RPMI7951 (cell line): ENCODE results near the gene ZNF600. TPM values are rescaled to one million over a fixed set of nuclear protein-coding genes. Genes with fewer than 3 reads are reported as not detected.
A peak's percentile ranks its signal among the peaks of the same experiment; 100 is the strongest.
"Not testable (repeated sequence)": the region's sequence is repeated elsewhere in the genome, so short reads cannot be mapped to it uniquely, and the experiment has no call there.

Experiments
- DNase-seq: peaks from one replicate; pipeline ENCODE4 v3.0.0-alpha.2; 2012; ENCODE audit warnings: low read depth
- total RNA-seq: library from RNA; depleted of rRNA; stranded (reverse); fragments of >200 nt; shearing (Covaris generic); gene quantifications from 2 replicates; pipeline ENCODE4 v1.2.3, GENCODE V29; 2014; rRNA removed

Gene ZNF600
- total RNA-seq, 1 experiment from 2014 or later: 8.3 TPM

DNA sequence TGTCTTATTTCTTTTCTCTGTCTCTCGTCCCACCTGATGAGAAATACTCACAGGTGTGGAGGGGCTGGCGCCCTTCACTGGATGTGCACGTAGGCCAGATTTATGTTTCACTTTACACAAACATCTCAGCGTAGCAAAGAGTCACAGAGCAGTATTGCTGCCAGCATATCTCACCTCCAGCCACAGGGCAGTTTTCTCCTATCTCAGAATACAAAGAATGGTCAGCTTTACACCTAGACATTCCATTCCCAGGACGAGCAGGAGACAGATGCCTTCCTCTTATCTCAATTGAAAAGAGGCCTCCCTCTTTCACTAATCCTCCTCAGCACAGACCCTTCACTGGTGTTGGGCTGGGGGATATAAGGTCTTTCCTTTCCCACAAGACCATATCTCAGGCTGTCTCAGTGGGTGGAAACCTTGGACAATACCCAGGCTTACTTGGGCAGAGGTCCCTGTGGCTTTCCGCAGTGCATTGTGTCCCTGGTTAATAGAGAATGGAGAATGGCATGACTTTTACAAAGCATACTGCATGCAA lies 44.6 kb downstream of the ZNF600 start:
- DNase-seq: no peak

DNA sequence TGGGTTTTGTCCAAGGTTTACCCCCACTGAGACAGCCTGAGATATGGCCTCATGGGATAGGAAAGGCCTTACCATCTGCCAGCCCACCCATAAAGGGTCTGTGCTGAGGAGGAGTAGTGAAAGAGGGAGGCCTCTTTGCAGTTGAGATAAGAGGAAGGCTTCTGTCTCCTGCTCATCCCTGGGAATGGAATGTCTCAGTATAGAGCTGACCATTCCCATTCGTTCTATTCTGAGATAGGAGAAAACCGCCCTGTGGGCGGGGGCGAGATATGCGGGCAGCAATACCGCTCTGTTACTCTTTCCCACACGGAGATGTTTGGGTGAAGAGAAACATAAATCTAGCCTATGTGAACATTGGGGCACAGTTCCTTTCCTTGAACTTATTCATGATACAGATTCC lies 45.2 kb downstream of the ZNF600 start:
- DNase-seq: not testable (repeated sequence)

DNA sequence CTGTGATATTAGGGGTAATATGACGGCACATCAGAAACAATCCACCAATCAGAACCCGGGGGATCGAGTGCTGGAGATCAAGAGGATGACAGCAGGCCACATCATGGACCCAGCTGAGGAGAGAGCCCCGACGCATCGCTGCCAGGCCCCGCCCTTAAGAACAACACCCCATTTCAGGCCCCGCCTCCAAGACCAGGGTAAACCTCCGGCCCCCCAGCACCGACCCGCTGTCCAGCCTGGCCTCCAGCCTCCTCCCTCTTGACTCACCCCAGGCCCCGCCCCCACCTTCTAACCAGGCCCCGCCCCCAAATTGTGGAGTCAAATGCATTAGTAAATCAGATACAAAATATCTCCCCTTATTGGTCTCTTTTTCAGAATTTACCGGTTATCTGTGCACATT lies 47.0 kb downstream of the ZNF600 start:
- no peak for DNase-seq

- peak; percentile 88 for DNase-seq
These were observed 50.9 kb downstream of the ZNF600 start for GRCh38 chr19:52735734-52736133.

DNA sequence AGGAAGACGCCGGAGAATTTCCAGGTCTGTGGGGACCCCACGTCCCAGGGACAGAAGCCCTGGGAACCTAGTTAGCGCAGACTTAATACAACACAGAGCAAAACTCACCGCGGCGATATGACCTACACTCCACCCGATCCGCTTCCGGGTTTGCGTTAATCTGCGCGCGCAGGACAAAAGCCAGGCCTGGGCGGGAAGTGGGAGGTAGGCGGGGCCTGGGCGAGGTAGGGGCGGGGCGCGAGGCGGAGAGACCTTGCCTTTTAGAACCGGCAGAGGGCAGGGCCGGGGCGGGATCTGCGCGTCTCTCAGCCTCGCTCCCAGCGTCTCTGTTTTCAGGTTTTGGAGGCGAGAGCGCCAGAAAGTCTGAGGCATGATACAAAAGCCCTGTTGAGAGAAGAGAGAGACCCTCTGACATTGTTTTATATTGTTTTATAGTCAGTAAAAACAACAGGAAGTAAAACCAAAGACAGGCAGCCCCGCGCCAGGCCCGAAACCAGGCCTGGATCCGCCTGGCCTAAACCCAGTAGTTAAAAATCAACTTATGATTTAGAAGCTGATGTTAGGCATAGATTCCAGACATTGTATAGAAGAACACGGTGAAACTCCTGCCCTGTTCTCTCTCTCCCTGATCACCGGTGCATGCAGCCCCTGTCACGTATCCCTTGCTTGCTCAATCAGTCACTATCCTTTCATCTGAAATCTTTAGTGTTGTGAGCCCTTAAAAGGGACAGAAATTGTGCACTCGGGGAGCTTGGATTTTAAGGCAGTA lies 51.5 kb downstream of the ZNF600 start, which contains the start of gene ZNF611:
TSS of gene ZNF611 (minus strand) at position 152 of the 769 bp plus-strand sequence. CDS start 19,150 bp downstream, outside the sequence.
- DNase-seq: peak; percentile 94

GRCh38 chr19:52734331-52734892 lies 52.2 kb downstream of the ZNF600 start:
- peak; percentile 8 for DNase-seq

DNA sequence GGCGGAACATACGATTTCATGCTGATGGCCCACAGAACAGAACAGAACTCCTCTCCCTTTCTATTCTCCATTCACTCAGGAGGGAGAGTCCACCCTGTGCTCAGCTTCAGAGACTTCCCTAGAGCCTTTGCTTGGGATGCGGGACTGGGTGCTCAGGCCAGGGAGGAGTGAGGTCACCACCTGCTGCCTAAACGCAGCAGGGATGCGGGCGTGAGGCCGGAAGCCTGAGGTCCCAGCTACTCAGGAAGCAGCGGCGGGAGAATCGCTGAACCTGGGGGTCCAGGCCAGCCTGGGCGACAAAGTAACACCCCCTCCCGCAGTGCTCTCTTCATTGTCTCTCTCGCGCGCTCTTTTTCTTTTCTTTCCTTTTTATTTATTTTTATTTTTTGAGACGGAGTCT lies 60.5 kb downstream of the ZNF600 start:
- DNase-seq: not testable (repeated sequence)

DNA sequence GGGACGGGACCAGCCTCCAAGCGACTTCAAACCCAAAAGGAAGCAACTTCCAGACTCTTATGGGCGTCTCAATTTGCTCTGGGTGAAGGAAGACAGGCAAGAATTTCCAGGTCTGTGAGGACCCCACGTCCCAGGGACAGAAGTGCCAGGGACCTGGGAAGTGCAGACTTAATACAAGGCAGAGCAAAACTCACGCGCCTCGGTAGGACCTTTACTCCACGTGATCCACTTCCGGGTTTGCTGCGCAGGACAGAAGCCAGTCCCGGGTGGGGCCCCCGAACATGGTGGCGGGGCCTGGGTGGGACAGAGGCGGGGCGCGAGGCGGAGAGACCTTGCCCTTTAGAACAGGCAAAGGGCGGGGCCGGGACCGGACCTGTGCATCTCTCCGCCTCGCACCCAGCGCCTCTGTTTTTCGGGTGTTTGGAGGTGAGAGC lies 61.0 kb downstream of the ZNF600 start:
- no peak for DNase-seq

- DNase-seq: no peak
These were observed 61.7 kb downstream of the ZNF600 start for GRCh38 chr19:52724701-52725514.

DNA sequence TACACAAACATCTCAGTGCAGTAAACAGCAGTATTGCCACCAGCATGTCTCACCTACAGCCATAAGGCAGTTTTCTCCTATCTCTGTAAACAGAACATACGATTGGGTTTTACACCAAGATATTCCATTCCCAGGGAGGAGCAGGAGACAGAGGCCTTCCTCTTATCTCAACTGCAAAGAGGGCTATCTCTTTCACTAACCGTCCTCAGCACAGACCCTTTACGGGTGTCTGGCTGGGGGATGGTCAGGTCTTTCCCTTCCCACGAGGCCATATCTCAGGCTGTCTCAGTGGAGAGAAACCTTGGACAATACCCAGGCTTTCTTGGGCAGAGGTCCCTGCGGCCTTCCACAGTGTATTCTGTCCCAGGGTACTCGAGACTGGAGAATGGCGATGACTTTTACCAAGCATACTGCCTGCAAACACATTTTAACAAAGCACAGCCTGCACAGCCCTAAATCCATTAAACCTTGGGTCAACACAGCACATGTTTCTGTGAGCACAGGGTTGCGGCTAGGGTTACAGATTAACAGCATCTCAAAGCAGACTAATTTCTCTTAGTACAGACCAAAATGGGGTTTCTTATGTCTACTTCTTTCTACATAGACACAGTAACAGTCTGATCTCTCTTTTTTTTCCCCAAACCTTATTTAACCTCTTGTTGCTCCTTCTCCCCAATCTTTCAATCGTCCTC lies 62.5 kb downstream of the ZNF600 start:
- DNase-seq: not testable (repeated sequence)

GRCh38 chr19:52722062-52723003 lies 64.3 kb downstream of the ZNF600 start:
- DNase-seq: peak; percentile 96

DNA sequence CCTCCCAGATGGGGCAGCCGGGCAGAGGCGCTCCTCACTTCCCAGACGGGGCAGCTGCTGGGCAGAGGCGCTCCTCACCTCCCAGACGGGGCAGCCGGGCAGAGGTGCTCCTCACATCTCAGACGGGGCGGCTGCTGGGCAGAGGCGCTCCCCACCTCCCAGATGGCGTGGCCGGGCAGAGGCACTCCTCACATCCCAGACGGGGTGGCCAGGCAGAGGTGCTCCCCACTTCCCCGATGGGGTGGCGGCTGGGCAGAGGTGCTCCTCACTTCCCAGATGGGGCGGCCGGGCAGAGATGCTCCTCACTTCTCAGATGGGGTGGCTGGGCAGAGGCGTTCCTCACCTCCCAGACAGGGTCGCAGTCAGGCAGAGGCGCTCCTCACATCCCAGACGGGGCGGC lies 66.0 kb downstream of the ZNF600 start:
- DNase-seq: not testable (repeated sequence)

- DNase-seq: no peak
These were observed 70.1 kb downstream of the ZNF600 start for GRCh38 chr19:52716522-52716921.

DNA sequence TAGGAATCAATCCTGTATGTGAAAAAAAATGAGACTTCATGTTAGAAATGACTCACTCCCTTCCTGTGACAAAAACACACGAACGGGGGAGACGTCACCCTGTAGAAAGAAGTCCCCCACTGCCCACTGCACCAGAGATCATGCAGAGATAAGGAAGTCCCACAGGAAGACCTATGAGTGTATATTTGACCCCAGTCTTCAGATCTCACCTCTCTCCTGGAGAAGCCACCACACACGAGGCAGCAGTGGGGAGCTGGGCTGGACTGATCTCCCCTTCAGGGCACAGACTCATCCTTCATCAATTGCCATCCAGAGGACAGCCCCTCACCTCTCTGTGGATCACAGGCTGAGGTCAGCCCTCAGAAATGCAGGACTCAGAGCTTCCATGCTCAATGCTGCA lies 70.7 kb downstream of the ZNF600 start:
- peak; percentile 99 for DNase-seq

DNA sequence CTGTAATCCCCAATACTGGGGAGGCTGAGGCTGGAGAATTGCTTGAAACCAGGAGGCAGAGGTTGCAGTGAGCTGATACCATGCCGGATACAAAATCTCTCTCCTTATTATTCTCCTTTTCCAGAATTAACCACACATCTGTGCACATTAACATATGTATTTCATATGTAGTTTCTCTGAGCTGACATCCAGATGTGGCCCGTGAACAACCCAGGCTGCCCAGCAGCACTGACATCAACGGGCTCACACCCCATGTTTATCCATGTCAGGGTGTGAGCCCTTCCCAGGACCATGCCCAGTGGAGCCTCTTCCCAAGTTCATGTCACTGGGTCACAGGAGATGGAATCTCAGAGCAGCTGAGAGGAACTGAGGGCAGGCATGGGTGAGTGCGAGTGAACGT lies 71.3 kb downstream of the ZNF600 start:
- DNase-seq: not testable (repeated sequence)

Other genes starting within 250 kb of the ZNF600 start
- 9.4 TPM in 2 replicates for gene ZNF701, start 216.5 kb downstream of the ZNF600 start, total RNA-seq
- gene ZNF83, start 148.4 kb downstream of the ZNF600 start, total RNA-seq: 32.5 and 43.1 TPM in 2 replicates
- gene ZNF611, start 51.7 kb downstream of the ZNF600 start, total RNA-seq: 7.7 and 8.4 TPM in 2 replicates
- gene ZNF28, start 34.8 kb upstream of the ZNF600 start, total RNA-seq: 18.8 and 21.9 TPM in 2 replicates
- 14.8 and 22.9 TPM in 2 replicates for gene ZNF468, start 70.8 kb upstream of the ZNF600 start, total RNA-seq
- gene ZNF320, start 110.8 kb upstream of the ZNF600 start, total RNA-seq: 2.3 and 9.4 TPM in 2 replicates
- 4.6 and 5.6 TPM in 2 replicates for gene ZNF888, start 136.6 kb upstream of the ZNF600 start, total RNA-seq
- gene ZNF816, start 176.1 kb upstream of the ZNF600 start, total RNA-seq: 11.4 and 16.4 TPM in 2 replicates
- gene ERVV-1, start 227.1 kb upstream of the ZNF600 start, total RNA-seq: not detected in 2 replicates